ENCODE results near the gene NAXD.
"Not testable (repeated sequence)": the region's sequence is repeated elsewhere in the genome, so short reads cannot be mapped to it uniquely, and the experiment has no call there.

NAXD gene

DNA sequence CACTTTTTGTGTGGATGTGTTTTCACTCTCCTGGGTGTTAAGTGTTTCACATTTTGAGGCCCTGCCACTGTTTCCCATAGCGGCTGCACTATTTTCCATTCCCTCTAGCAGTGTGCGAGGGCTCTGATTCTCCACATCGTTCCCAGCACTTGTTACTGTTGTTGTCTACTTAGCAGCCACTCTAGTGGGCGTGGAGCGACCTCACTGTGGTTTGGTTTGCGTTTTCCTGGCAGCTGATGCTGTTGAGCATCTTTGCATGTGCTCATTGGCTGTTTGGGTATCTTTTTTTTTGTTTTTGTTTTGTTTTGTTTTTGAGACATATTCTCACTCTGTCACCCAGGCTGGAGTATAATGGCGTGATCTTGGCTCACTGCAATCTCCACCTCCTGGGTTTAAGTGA lies 14.4 kb downstream of the NAXD start:
- no peak for DNase-seq

DNA sequence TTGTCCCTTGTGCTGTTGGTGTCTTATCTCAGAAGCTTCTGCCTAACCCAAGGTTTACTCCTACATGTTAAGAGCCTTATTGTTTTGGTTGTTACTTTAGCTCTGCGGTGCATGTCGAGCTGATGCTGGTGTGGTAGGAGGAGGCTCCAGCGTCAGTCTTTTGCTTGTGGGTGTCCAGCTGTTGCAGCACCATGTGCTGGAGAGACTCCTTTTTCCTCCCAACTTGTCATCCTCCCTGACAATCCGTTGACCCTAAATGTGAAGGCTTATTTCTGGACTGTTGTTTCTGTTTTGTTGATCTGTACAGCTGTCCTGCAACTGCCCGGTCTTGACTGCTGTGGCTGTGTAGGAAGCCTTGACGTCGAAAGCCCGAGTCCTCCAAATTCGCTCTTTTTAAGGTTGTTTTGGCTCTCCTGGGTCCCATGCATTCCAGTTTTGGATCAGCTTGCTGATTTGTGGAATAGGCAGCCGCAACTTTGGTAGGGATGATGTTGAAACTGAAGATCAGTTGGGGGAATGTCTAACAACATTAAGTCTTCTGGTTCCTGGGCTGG lies 15.3 kb downstream of the NAXD start:
- DNase-seq, result no peak

DNA sequence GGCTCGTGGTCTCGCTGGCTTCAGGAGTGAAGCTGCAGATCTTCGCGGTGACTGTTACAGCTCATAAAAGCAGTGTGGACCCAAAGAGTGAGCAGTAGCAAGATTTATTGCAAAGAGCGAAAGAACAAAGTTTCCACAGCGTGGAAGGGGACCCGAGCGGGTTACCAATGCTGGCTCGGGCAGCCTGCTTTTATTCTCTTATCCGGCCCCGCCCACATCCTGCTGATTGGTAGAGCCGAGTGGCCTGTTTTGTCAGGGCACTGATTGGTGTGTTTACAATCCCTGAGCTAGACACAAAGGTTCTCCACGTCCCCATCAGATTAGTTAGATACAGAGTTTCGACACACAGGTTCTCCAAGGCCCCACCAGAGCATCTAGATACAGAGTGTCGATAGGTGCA lies 16.9 kb downstream of the NAXD start:
- not testable (repeated sequence) for DNase-seq

DNA sequence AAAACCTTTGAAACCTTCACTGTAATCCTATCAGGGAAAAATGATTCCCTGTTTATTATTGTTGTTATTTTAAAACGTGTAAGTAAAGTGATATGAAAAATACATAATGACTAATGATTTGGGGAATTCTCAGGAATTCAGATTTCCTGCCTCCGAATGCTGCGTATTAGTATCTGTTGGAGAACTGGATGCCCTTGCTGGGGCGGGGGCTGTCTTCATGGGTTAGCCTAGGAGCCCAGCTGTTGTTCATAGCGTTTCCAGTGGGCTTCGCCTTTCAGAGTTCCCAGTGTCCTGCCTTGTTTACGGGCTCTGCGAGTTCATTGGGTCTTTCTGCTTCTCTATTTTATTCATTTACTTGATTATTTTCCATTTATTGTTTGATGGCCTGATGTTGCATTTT lies 18.4 kb downstream of the NAXD start:
- DNase-seq, result no peak

GRCh38 chr13:110634558-110634957 lies 19.2 kb downstream of the NAXD start:
- peak; percentile 82 for DNase-seq

DNA sequence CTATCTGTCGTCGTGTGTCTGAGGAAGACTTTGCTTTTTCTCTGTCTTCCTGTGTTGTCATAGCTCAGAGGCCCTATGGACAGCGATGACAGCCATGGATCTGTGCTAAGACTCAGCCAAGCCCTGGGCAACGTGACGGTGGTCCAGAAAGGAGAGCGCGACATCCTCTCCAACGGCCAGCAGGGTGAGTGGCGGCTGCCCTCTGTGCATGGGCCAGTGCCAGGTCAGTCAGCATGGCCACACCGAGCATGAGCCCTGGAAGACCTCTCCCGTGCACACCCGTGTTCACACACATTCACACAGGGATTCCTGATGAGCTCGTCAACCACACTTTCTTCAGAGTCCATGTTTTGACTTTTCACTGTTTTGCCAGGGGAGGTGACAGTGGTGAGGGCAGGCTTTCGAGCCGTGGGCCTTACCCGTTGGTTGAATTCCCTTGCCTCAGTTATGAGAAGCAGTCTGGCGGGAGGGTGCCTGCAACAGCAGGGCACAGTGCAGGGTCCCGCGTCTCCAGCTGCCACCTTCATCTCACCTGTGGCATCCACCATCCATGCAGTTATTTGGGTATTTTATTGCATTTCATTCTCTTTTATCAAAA lies 20.2 kb downstream of the NAXD start:
- no peak for DNase-seq

DNA sequence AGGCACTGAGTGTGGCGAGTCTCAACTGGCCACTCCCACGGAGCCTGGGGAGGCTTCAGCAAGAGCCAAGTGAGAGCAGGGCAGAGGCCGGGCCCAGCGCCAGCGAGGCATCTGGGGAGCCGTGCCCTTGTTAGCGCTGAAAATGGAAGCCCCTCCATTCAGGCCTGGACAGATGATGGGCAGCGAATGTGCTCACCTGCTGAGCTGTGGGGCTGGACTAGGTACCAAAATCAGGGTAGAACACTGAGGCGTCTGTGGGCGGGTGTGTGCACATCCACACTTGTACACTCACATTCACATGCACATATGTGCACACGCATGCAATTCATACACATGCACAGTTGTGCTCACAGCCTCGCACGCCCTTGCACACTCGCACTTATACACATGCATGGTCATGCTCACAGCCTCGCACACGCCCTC lies 20.7 kb downstream of the NAXD start:
- DNase-seq, result no peak

DNA sequence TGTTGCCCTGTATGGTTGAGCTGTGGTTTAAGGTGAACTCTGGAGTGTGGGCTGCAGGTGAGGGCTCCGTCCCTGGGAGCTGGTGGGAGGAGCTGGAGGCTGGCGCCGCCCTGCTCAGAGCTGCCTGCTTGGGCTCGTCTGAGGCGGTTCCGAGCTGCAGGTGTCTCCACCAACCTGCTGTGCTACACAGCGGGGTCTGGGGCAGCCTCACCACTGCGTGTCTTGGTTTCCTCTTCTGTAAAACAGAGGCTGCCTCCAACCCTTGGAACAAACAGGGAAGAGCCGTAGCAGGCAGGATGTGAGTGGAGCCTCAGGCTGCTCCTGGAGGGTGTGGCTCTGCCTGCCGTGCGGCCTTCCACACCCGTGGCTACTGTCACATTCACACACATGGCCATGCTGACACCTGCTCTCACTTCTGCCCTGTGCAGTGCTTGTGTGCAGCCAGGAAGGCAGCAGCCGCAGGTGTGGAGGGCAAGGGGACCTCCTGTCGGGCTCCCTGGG lies 21.4 kb downstream of the NAXD start:
- no peak for DNase-seq

GRCh38 chr13:110637275-110637674 lies 21.9 kb downstream of the NAXD start:
- DNase-seq, result no peak

- DNase-seq, result no peak
Measured at GRCh38 chr13:110637747-110638146, 22.4 kb downstream of the NAXD start.

- DNase-seq, result no peak
Measured at GRCh38 chr13:110638257-110638656, 22.9 kb downstream of the NAXD start.

DNA sequence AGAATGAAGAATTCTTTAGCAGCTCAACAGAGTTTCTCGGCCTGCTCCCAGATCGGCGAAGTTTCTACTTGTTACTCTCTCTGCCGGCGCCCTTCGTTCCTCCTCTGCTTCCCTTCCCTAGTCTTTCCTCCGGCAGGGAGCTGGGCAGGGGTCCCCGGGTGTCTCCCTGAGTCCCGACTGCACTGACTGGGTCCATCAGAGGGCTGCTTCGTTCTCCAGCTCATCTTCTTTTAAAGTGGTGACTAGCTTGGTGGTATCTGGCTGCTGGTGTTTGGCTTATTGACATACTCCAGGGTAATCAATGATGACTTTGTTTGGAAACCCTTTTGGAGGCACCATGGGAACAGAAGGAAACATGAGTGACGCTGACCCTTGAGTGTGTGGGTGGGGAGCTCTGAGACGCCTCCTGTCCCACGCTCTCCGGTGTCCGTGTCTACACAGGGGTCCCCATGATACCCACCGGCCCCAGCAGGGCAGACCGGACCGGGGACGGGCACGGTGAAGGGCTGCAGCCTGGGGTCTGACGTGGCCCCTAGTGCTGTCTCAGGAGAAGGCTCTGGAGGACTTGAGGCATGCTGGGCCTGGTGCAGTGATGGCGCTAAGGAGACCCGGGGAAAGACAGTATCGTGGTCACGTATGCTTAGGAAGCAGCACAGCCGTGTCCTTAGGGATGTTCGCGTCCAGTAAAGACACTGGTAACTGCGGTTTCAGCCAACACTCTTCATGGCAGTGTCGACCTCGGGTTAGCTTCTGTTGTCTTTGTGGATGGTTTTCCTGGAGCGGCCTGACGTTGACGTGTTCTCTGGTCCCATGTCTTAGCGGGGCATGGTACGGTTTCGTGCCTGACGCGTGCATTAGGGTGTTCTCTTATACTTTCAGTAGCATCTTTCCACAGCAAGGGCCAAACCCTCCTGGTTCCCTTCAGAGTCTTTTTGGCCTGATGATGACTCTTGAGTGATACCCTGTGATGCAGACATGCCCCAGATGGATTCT lies 23.8 kb downstream of the NAXD start:
- DNase-seq, result no peak

DNA sequence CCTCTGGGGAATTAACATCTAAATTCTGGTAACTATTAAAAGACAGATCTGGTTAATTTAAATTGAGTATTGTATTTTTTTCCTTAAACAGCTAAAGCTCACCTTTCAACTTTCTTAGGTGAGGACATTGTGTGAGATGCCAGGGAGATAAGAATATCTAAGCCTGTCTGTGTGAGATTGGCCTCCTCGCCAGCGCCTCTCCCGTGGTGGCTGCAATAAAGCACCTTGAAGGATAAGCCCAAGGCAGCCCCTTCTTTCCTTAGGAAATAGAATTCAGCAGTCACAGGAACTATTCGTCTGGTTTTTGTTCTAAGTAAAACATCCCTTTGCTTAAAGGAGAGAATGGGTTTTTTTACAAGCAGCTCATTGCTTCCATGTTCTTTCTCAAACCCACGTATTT lies 24.6 kb downstream of the NAXD start:
- DNase-seq, result no peak

DNA sequence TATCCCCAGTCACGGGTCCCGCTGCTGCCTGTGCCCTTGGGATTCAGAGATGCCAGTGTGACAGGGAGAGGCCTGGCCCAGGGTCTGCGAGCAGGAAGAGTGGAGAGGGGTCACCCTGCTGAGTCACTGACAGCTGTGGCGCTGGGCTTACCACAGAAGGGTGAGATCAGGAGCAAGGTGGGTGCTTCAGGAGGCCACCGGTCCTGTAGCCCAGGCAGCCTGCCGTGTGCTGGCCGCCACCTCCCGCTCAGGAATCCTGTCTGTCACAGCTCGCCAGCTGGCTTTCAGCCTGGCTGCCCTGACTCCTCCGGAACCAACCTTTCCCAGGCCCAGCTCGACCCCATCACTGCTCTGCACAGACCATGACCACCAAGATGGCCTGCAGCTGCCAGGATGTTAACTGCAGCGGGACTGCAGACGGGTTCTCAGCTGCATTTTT lies 25.3 kb downstream of the NAXD start:
- DNase-seq, result no peak

- DNase-seq, result no peak
Measured at GRCh38 chr13:110641055-110642015, 26.0 kb downstream of the NAXD start.

DNA sequence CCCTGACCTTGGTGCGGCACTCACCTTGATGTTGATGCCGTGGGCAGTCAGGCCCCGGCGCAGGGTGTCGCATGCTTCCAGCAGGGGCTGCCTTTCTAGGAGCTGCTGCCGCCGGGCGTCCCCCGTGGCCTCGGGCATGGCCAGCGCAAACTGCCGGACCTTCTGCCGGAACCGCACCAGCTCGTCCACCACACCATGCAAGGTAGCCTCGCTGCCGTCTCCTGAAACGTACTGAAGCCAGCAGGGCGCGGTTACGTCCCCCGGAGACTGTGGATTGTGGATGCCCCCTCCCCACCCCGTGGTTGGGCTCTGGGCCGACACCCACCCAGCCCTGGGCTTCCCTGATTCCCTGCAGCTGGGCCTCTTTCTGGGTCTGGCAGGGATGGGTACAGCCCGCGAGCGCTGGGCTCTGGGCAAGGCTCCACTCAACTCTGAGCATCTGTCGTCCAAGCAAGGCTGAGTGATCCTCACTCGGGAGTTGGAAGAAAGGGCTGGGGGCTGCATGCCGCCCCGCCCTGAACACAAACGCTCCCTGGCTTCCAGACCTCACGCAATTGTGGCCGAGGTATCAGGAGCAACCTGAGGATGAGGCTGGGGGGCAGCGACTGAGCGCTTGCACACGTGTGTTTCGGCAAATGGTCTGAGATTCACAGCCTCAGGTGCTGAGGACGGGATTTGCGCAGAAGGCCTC lies 27.1 kb downstream of the NAXD start:
- no peak for DNase-seq

- DNase-seq, result no peak
Measured at GRCh38 chr13:110643324-110643723, 28.0 kb downstream of the NAXD start.

DNA sequence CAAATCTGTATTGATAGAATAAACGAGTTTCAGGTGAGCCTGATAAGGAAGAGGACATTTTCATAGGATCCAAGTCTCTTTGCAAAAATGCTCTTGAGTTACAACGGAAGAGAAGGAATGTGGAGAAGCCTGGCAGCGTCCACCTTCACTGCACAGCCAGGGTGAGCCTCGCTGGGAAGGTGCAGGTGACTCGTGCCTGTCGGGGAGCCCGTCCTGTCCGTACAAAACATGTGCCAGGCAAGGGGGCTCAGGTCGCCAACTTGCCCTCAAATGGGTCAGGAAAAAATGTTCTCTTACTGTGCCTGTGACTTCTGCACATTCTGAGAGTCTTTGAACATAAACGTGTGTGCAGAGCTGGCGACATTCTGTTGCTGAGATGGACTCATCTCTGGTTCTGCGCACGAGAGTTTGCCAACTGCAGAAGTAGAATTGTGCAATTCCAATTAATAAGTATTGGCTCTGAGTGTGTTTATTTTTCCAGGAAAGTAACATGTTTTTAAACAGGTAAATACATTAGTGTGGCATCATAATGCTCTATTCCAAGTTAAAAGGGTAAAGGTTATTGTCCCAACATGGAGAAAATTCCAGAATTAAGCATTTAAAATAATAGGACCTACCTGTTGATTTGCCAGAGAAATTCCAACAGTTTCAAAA lies 28.6 kb downstream of the NAXD start:
- DNase-seq, result no peak

DNA sequence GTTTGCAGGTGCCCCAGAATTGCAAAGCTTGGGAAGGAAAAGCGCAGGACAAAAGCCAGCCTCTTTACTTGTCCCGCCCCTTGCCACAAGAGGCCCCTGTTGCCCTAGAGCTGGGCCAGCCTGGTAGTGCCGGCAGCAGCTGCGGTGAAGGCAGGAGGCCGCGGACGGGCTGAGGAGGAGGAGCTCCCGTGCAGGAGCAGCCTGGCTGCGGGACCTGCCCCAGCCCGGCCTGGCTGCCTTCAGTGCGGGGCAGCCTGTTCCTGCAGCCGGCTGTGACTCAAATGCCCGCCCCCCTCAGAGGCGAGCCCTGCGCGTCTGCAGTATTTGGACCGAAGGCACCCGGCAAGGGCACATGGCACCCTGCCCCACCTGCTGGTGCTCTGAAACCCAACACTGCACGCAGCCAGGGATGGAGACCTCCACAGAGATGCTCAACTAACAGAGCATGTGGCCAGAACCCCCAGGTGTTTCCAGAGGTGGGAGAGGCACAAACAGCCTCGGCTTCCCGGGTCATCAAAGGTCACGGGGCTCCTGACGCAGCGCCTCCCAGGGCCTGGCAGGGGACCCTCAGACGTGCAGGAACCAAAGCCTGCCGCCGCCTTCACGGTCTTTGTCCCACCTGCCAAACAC lies 29.7 kb downstream of the NAXD start:
- DNase-seq, result no peak

DNA sequence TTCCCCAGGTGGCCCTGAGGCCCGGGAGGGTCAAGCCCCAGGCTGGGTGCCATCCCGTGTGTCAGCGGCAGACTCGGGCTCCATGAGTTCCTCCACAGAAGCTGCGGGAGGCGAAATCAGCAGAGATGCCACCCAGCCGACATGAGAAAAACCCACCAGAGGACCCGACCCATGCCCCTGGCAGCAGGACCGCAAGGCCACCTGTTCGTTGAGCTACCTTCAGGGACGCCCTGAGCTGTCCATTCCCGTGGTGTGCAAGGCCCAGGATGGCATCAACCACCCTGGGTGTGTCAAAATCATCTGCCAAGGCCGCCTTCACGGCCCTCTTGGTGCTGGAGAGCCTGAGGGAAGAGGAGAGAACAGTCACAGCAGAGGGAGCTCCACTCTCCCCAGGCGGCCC lies 30.4 kb downstream of the NAXD start:
- DNase-seq, result no peak
